Common myeloid progenitor, CD34-positive (primary cell): ENCODE measurements around the gene ZBTB45.

Experiments used
- CTCF ChIA-PET: fragments of 350-600 bp; sonication (Branson Sonifier 250); formaldehyde crosslinking; loops from one replicate; lab custom pipeline; 2021; ENCODE audit warnings: antibody characterized with exemption; lab: Charles Lee
- POLR2A ChIA-PET: fragments of 350-600 bp; sonication (Branson Sonifier 250); formaldehyde crosslinking; loops from one replicate; lab custom pipeline; 2021; ENCODE audit warnings: antibody characterized with exemption; lab: Charles Lee
- DNase-seq, 3 donors: peaks; one replicate each; pipeline versions ENCODE4 v3.0.0 to v3.0.0-alpha.2; 2013
- H3K27ac ChIP-seq, 2 experiments: 1 replicate in 1 of 2; 2 replicates in 1 of 2; pipeline ENCODE4 v1.7.0; 2013; ENCODE audit warnings: inconsistent platforms in 2 of 2, low read length in 2 of 2, mild to moderate bottlenecking in 2 of 2, low read depth in 1 of 2, moderate library complexity in 1 of 2; ENCODE audit not compliant: severe bottlenecking in 2 of 2, insufficient read depth in 1 of 2, poor library complexity in 1 of 2
- H3K27me3 ChIP-seq, 5 experiments: replicated peaks in 2 of 5; 1 replicate in 3 of 5; 2 replicates in 2 of 5; pipeline versions ENCODE4 v1.6.1 to v1.7.0; 2013; ENCODE audit warnings: low read length in 4 of 5, mild to moderate bottlenecking in 2 of 5, moderate library complexity in 2 of 5, inconsistent platforms in 1 of 5; ENCODE audit not compliant: insufficient read depth in 5 of 5, control insufficient read depth in 4 of 5
- H3K36me3 ChIP-seq, 4 experiments: 1 replicate in 2 of 4; 2 replicates in 2 of 4; pipeline versions ENCODE4 v1.6.1 to v1.7.0; 2013; ENCODE audit warnings: low read length in 3 of 4, control low read depth in 1 of 4, mild to moderate bottlenecking in 1 of 4; ENCODE audit not compliant: control insufficient read depth in 4 of 4, insufficient read depth in 4 of 4
- H3K4me1 ChIP-seq, 4 experiments: 1 replicate in 3 of 4; 2 replicates in 1 of 4; pipeline versions ENCODE4 v1.6.1 to v1.7.1; 2013; ENCODE audit warnings: low read length in 3 of 4, mild to moderate bottlenecking in 3 of 4, control low read depth in 1 of 4, inconsistent platforms in 1 of 4, moderate library complexity in 1 of 4; ENCODE audit not compliant: control insufficient read depth in 4 of 4, insufficient read depth in 4 of 4; ENCODE audit errors: control extremely low read depth in 1 of 4
- H3K4me3 ChIP-seq, 7 experiments: 1 replicate in 4 of 7; 2 replicates in 3 of 7; pipeline versions ENCODE4 v1.5.1 to v1.7.0; 2013; ENCODE audit warnings: mild to moderate bottlenecking in 7 of 7, low read length in 6 of 7, moderate library complexity in 6 of 7, inconsistent platforms in 2 of 7, low read depth in 2 of 7, control low read depth in 1 of 7; ENCODE audit not compliant: insufficient read depth in 4 of 7, control insufficient read depth in 1 of 7; ENCODE audit errors: extremely low read depth in 1 of 7
- H3K9me3 ChIP-seq, 5 experiments: 1 replicate in 4 of 5; 2 replicates in 1 of 5; pipeline versions ENCODE4 v1.6.1 to v1.7.1; 2013; ENCODE audit warnings: low read length in 4 of 5, mild to moderate bottlenecking in 2 of 5, inconsistent platforms in 1 of 5, low read depth in 1 of 5, moderate library complexity in 1 of 5; ENCODE audit not compliant: control insufficient read depth in 4 of 5, insufficient read depth in 2 of 5; ENCODE audit errors: control extremely low read depth in 1 of 5
- WGBS: methylation state at CpG from one replicate; pipeline ENCODE4 v1.1.5; 2013; ENCODE audit not compliant: insufficient coverage; 5-methylcytosine and 5-hydroxymethylcytosine counted together

Gene ZBTB45

GRCh38 chr19:58515259-58515658 is 4.4 kb downstream of the ZBTB45 start:
- ChIA-PET POLR2A (no interaction called here), CTCF (interaction anchor here (1.4 to 8.8 kb wide), 2 partner anchors 38 to 63 kb away, joined by 5 to 139 read pairs; no protein-coding TSS in a partner anchor)
- H3K4me1 ChIP-seq, result peaks cover 0 to 43% (median 38%) of the 10 kb centered on the region in 4 experiments
- WGBS, result 100% methylated on average over 1 of the region's 2 CpGs
- no peak overlapping the region for H3K4me3 ChIP-seq
- no peak overlapping the region for H3K27ac ChIP-seq
- no peaks in the 10 kb centered on the region for H3K9me3 ChIP-seq
- H3K36me3 ChIP-seq, result peaks cover 0 to 26% (median 18%) of the 10 kb centered on the region in 4 experiments
- no peaks in the 10 kb centered on the region for H3K27me3 ChIP-seq
- DNase-seq, result no peak

GRCh38 chr19:58514564-58515022 is 5.0 kb downstream of the ZBTB45 start:
- DNase-seq, result no peak
- 69% methylated on average over 2 of the region's 3 CpGs for WGBS
- POLR2A ChIA-PET, result no interaction called here
- no peaks in the 10 kb centered on the region for H3K9me3 ChIP-seq
- peak overlapping the region; percentile 25 to 69 for H3K27ac ChIP-seq
- CTCF ChIA-PET, result interaction anchor here (0.7 to 8.8 kb wide), 7 partner anchors 13 to 66 kb away, joined by 4 to 139 read pairs (median 5); no protein-coding TSS in a partner anchor
- peaks cover 0 to 38% (median 34%) of the 10 kb centered on the region in 4 experiments for H3K4me1 ChIP-seq
- peak overlapping the region in 6 of 7 experiments; percentile 26 to 69 (median 54) for H3K4me3 ChIP-seq
- H3K36me3 ChIP-seq, result peaks cover 0 to 26% (median 18%) of the 10 kb centered on the region in 4 experiments
- H3K27me3 ChIP-seq, result no peaks in the 10 kb centered on the region

- peaks cover 0 to 34% (median 32%) of the 10 kb centered on the region in 4 experiments for H3K4me1 ChIP-seq
These were observed 5.7 kb downstream of the ZBTB45 start for GRCh38 chr19:58513694-58514563.

GRCh38 chr19:58513213-58513693 is 6.4 kb downstream of the ZBTB45 start:
- Histone ChIP-seq H3K27ac (peak overlapping the region in 1 of 2 experiments; percentile 58), H3K36me3 (peaks cover 0 to 26% (median 18%) of the 10 kb centered on the region in 4 experiments), H3K9me3 (no peaks in the 10 kb centered on the region), H3K4me1 (peaks cover 0 to 28% (median 26%) of the 10 kb centered on the region in 4 experiments), H3K27me3 (no peaks in the 10 kb centered on the region), H3K4me3 (no peak overlapping the region)
- no peak for DNase-seq
- WGBS, result 95% methylated on average over 7 of the region's 10 CpGs
- ChIA-PET POLR2A (no interaction called here), CTCF (interaction anchor here (0.5 to 2.1 kb wide), 4 partner anchors 8 to 68 kb away, joined by 3 to 7 read pairs (median 3); no protein-coding TSS in a partner anchor)

More at GRCh38 chr19:58513694-58514563, 5.7 kb downstream of the ZBTB45 start:
- H3K36me3 ChIP-seq, result peaks cover 0 to 26% (median 18%) of the 10 kb centered on the region in 4 experiments
- H3K9me3 ChIP-seq, result no peaks in the 10 kb centered on the region
- H3K27me3 ChIP-seq, result no peaks in the 10 kb centered on the region
- WGBS, result 4% methylated on average over 51 of the region's 66 CpGs
- peak overlapping the region; percentile 25 to 69 for H3K27ac ChIP-seq
- ChIA-PET CTCF (interaction anchor here (0.5 to 2.1 kb wide), 8 partner anchors 9 to 67 kb away, joined by 3 to 7 read pairs (median 5); no protein-coding TSS in a partner anchor), POLR2A (no interaction called here)
- peak overlapping the region in 6 of 7 experiments; percentile 29 to 69 (median 54) for H3K4me3 ChIP-seq
- peak; percentile 93 to 96 (median 94) for DNase-seq

GRCh38 chr19:58511353-58512208 is 8.0 kb downstream of the ZBTB45 start, which contains the start of gene SLC27A5:
TSS of gene SLC27A5 (minus strand) at chr19:58511992. CDS start at chr19:58511955, 37 bp downstream.
- DNase-seq, result no peak
- ChIA-PET CTCF (interaction anchor here (2.1 kb wide), 1 partner anchor 11 kb away, joined by 10 read pairs; no protein-coding TSS in a partner anchor), POLR2A (interaction anchor here (0.6 kb wide), 1 partner anchor 33 kb away, joined by 3 read pairs; no protein-coding TSS in a partner anchor)
- 98% methylated on average over 25 of the region's 25 CpGs for WGBS
- Histone ChIP-seq H3K36me3 (peaks cover 0 to 16% (median 10%) of the 10 kb centered on the region in 4 experiments), H3K9me3 (peaks cover 0 to 3% (median 0%) of the 10 kb centered on the region in 5 experiments), H3K4me1 (peaks cover 0 to 18% (median 15%) of the 10 kb centered on the region in 4 experiments), H3K4me3 (no peak within 1 kb of the TSS), H3K27ac (no peak within 1 kb of the TSS), H3K27me3 (no peaks in the 10 kb centered on the region)
